A549 treated with ZK216348 at 1 μM for 4 hours (cell line): ENCODE results near the gene ZBTB40. TPM values are rescaled to one million over a fixed set of nuclear protein-coding genes. Genes with fewer than 3 reads are reported as not detected.

ENCODE experiments used
- total RNA-seq: library from RNA; stranded (reverse); fragments of 200-300 nt; extraction: Qiagen RNA extraction; gene quantifications from 5 replicates; pipeline ENCODE4 v1.2.3, GENCODE V29; 2022; ENCODE audit warnings: low read depth

Gene ZBTB40
- 4.0 to 5.8 TPM (median 5.3 TPM) in 5 replicates for total RNA-seq

GRCh38 chr1:22451702-22452480 lies at the start of gene ZBTB40:
Gene ZBTB40, plus strand, starts transcription at chr1:22451851. Its CDS starts 38,098 bp downstream, at chr1:22489949.

GRCh38 chr1:22562584-22563583 lies 111.2 kb downstream of the ZBTB40 start, which contains the start of gene EPHA8:
Gene EPHA8, plus strand, starts transcription at chr1:22563489. Its CDS starts 147 bp downstream, at chr1:22563636.

Other genes with a start within 250 kb of the ZBTB40 start
- 0.02 to 0.06 TPM (median 0.05 TPM) in 3 of 5 replicates, not detected in the others for gene EPHA8, start 111.6 kb downstream of the ZBTB40 start, total RNA-seq
- gene C1QA, start 184.8 kb downstream of the ZBTB40 start, total RNA-seq = not detected in 5 replicates
- not detected in 5 replicates for gene C1QC, start 191.8 kb downstream of the ZBTB40 start, total RNA-seq
- gene C1QB, start 201.4 kb downstream of the ZBTB40 start, total RNA-seq = not detected in 5 replicates